ENCODE results near the gene VMAC.

VMAC gene

GRCh38 chr19:5915782-5916165 is 11.1 kb downstream of the VMAC start:
- no peak for TF ChIP-seq CTCF (conservative IDR thresholded peaks at IDR 0.05; ENCODE audit: low read depth, low read length)
- Histone ChIP-seq H3K9ac (no peak overlapping the region), H4K20me1 (ENCODE audit: insufficient read depth) (no peaks in the 10 kb centered on the region), H3K79me2 (ENCODE audit: insufficient read depth, low read depth) (no peaks in the 10 kb centered on the region), H3K36me3 (ENCODE audit: insufficient read depth) (no peaks in the 10 kb centered on the region), H3K27ac (no peak overlapping the region), H2AFZ (ENCODE audit: low read depth) (no peak overlapping the region), H3K27me3 (ENCODE audit: insufficient read depth, low read depth) (no peaks in the 10 kb centered on the region), H3K4me2 (no peak overlapping the region), H3K4me3 (IDR thresholded peaks at IDR 0.05; ENCODE audit: insufficient read depth, low read depth, low read length) (no peak overlapping the region), H3K4me1 (ENCODE audit: low read depth, poor library complexity, severe bottlenecking) (no peaks in the 10 kb centered on the region)

GRCh38 chr19:5916181-5916708 is 11.6 kb downstream of the VMAC start:
- Histone ChIP-seq H3K4me2 (no peak overlapping the region), H3K9ac (no peak overlapping the region), H3K79me2 (ENCODE audit: insufficient read depth, low read depth) (no peaks in the 10 kb centered on the region), H3K4me3 (IDR thresholded peaks at IDR 0.05; ENCODE audit: insufficient read depth, low read depth, low read length) (no peak overlapping the region), H3K27ac (no peak overlapping the region), H2AFZ (ENCODE audit: low read depth) (no peak overlapping the region), H3K36me3 (ENCODE audit: insufficient read depth) (no peaks in the 10 kb centered on the region), H3K4me1 (ENCODE audit: low read depth, poor library complexity, severe bottlenecking) (no peaks in the 10 kb centered on the region), H4K20me1 (ENCODE audit: insufficient read depth) (no peaks in the 10 kb centered on the region), H3K27me3 (ENCODE audit: insufficient read depth, low read depth) (no peaks in the 10 kb centered on the region)
- TF ChIP-seq CTCF (conservative IDR thresholded peaks at IDR 0.05; ENCODE audit: low read depth, low read length), result no peak

GRCh38 chr19:5917431-5918107 is 12.9 kb downstream of the VMAC start:
- no peaks in the 10 kb centered on the region for H4K20me1 ChIP-seq (ENCODE audit: insufficient read depth)
- no peak overlapping the region for H3K4me3 ChIP-seq (IDR thresholded peaks at IDR 0.05; ENCODE audit: insufficient read depth, low read depth, low read length)
- no peaks in the 10 kb centered on the region for H3K36me3 ChIP-seq (ENCODE audit: insufficient read depth)
- no peaks in the 10 kb centered on the region for H3K27me3 ChIP-seq (ENCODE audit: insufficient read depth, low read depth)
- H3K4me1 ChIP-seq (ENCODE audit: low read depth, poor library complexity, severe bottlenecking), result no peaks in the 10 kb centered on the region
- no peak overlapping the region for H3K27ac ChIP-seq
- no peak overlapping the region for H3K9ac ChIP-seq
- no peak overlapping the region for H3K4me2 ChIP-seq
- H2AFZ ChIP-seq (ENCODE audit: low read depth), result no peak overlapping the region
- no peak for TF ChIP-seq CTCF (conservative IDR thresholded peaks at IDR 0.05; ENCODE audit: low read depth, low read length)
- no peaks in the 10 kb centered on the region for H3K79me2 ChIP-seq (ENCODE audit: insufficient read depth, low read depth)

GRCh38 chr19:5918463-5919079 is 13.9 kb downstream of the VMAC start:
- Histone ChIP-seq H3K79me2 (ENCODE audit: insufficient read depth, low read depth) (no peaks in the 10 kb centered on the region), H4K20me1 (ENCODE audit: insufficient read depth) (no peaks in the 10 kb centered on the region), H3K4me1 (ENCODE audit: low read depth, poor library complexity, severe bottlenecking) (no peaks in the 10 kb centered on the region), H3K4me3 (IDR thresholded peaks at IDR 0.05; ENCODE audit: insufficient read depth, low read depth, low read length) (no peak overlapping the region), H2AFZ (ENCODE audit: low read depth) (no peak overlapping the region), H3K9ac (no peak overlapping the region), H3K27me3 (ENCODE audit: insufficient read depth, low read depth) (no peaks in the 10 kb centered on the region), H3K4me2 (no peak overlapping the region), H3K36me3 (ENCODE audit: insufficient read depth) (no peaks in the 10 kb centered on the region), H3K27ac (no peak overlapping the region)
- TF ChIP-seq CTCF (conservative IDR thresholded peaks at IDR 0.05; ENCODE audit: low read depth, low read length), result no peak
